H1 (cell line): ENCODE data around the gene SPOCK1.

ENCODE experiments used
- EZH2 ChIP-seq: fragments of 200-600 bp; sonication (generic); IDR thresholded peaks from 2 replicates; pipeline ENCODE4 v1.7.1; 2012; ENCODE audit warnings: low read depth, mild to moderate bottlenecking, moderate library complexity, low read length, inconsistent platforms; ENCODE audit not compliant: severe bottlenecking
- GABPA ChIP-seq: IDR thresholded peaks from 2 replicates; pipeline ENCODE4 v1.6.1; 2011; ENCODE audit warnings: mild to moderate bottlenecking, low read length, moderate library complexity, borderline replicate concordance; ENCODE audit not compliant: insufficient read depth
- HDAC2 ChIP-seq, 2 experiments: fragments of 300-600 bp in 1 of 2; sonication (generic) in 1 of 2; IDR thresholded peaks; 2 replicates each; pipeline ENCODE4 v1.6.1; 2011 to 2012; ENCODE audit warnings: low read depth in 2 of 2, low read length in 2 of 2, mild to moderate bottlenecking in 2 of 2, moderate library complexity in 2 of 2, borderline replicate concordance in 1 of 2, inconsistent platforms in 1 of 2
- JUND ChIP-seq: IDR thresholded peaks from 2 replicates; pipeline ENCODE4 v1.6.1; 2011; ENCODE audit warnings: mild to moderate bottlenecking, improper control_type of control experiment, low read length
- KDM1A ChIP-seq: fragments of 200-600, 300-600 bp; sonication (generic); IDR thresholded peaks from 2 replicates; pipeline ENCODE4 v1.7.1; 2016; ENCODE audit warnings: mild to moderate bottlenecking, low read length, borderline replicate concordance
- KDM4A ChIP-seq: IDR thresholded peaks from one replicate; pipeline ENCODE4 v1.7.1; 2012; ENCODE audit warnings: low read depth, mild to moderate bottlenecking, moderate library complexity, low read length, inconsistent platforms; ENCODE audit not compliant: severe bottlenecking
- RFX5 ChIP-seq: IDR thresholded peaks from 2 replicates; pipeline ENCODE4 v1.6.1; 2011; ENCODE audit warnings: low read depth, low read length, improper control_type of control experiment, borderline replicate concordance
- SIN3A ChIP-seq, 2 experiments: IDR thresholded peaks in 1 of 2; conservative IDR thresholded peaks in 1 of 2; 2 replicates each; pipeline ENCODE4 v1.6.1; 2011 to 2012; ENCODE audit warnings: low read length in 2 of 2, improper control_type of control experiment in 1 of 2, low read depth in 1 of 2, mild to moderate bottlenecking in 1 of 2
- SRF ChIP-seq: IDR thresholded peaks from 2 replicates; pipeline ENCODE4 v1.6.1; 2011; ENCODE audit warnings: mild to moderate bottlenecking, low read depth, low read length, moderate library complexity
- TBP ChIP-seq: IDR thresholded peaks from 2 replicates; pipeline ENCODE4 v1.6.1; 2011; ENCODE audit warnings: low read depth, low read length, improper control_type of control experiment
- TF ChIP-seq, protein P1 (sequence below), 3 experiments: IDR thresholded peaks; 1 replicate in 2 of 3; 2 replicates in 1 of 3; pipeline versions ENCODE4 v1.5.1 to v1.6.1; 2011; ENCODE audit warnings: low read length in 3 of 3, mild to moderate bottlenecking in 3 of 3, inconsistent platforms in 2 of 3, low read depth in 1 of 3, moderate library complexity in 1 of 3; ENCODE audit not compliant: insufficient read depth in 1 of 3; ENCODE audit errors: control extremely low read depth in 1 of 3
- TF ChIP-seq, protein P2 (sequence below): IDR thresholded peaks from 2 replicates; pipeline ENCODE4 v1.6.1; 2012; ENCODE audit warnings: inconsistent platforms

GRCh38 chr5:137022725-137023124 lies 476.4 kb downstream of the SPOCK1 start:
- TF ChIP-seq, protein P1, sequence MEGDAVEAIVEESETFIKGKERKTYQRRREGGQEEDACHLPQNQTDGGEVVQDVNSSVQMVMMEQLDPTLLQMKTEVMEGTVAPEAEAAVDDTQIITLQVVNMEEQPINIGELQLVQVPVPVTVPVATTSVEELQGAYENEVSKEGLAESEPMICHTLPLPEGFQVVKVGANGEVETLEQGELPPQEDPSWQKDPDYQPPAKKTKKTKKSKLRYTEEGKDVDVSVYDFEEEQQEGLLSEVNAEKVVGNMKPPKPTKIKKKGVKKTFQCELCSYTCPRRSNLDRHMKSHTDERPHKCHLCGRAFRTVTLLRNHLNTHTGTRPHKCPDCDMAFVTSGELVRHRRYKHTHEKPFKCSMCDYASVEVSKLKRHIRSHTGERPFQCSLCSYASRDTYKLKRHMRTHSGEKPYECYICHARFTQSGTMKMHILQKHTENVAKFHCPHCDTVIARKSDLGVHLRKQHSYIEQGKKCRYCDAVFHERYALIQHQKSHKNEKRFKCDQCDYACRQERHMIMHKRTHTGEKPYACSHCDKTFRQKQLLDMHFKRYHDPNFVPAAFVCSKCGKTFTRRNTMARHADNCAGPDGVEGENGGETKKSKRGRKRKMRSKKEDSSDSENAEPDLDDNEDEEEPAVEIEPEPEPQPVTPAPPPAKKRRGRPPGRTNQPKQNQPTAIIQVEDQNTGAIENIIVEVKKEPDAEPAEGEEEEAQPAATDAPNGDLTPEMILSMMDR (IDR thresholded peaks at IDR 0.05; ENCODE audit: control extremely low read depth in 1 of 3, insufficient read depth in 1 of 3, low read depth in 1 of 3, low read length in 3 of 3), result no peak
- TF ChIP-seq, protein P2, sequence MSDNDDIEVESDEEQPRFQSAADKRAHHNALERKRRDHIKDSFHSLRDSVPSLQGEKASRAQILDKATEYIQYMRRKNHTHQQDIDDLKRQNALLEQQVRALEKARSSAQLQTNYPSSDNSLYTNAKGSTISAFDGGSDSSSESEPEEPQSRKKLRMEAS, result no peak
- TF ChIP-seq KDM1A (no peak), SRF (no peak), GABPA (no peak), EZH2 (no peak), TBP (no peak), JUND (no peak), HDAC2 (IDR thresholded peaks at IDR 0.05; ENCODE audit: borderline replicate concordance in 1 of 2, low read depth in 2 of 2, low read length in 2 of 2) (no peak), RFX5 (no peak), KDM4A (no peak), SIN3A (conservative IDR thresholded peaks at IDR 0.05 in 1 of 2, IDR thresholded peaks at IDR 0.05 in 1 of 2; ENCODE audit: low read depth in 1 of 2, low read length in 2 of 2) (no peak)
